GM19025 (cell line): Measurements from ENCODE around the gene LTK.
"Not testable (repeated sequence)": the region's sequence is repeated elsewhere in the genome, so short reads cannot be mapped to it uniquely, and the experiment has no call there.

ENCODE experiments used
- ATAC-seq: cut with Tn5 transposase; IDR thresholded peaks from one replicate; pipeline ENCODE4 v1.9.1; 2021; ENCODE audit warnings: mild to moderate bottlenecking, low read depth, moderate library complexity; ENCODE audit not compliant: unreplicated experiment

Gene LTK

DNA sequence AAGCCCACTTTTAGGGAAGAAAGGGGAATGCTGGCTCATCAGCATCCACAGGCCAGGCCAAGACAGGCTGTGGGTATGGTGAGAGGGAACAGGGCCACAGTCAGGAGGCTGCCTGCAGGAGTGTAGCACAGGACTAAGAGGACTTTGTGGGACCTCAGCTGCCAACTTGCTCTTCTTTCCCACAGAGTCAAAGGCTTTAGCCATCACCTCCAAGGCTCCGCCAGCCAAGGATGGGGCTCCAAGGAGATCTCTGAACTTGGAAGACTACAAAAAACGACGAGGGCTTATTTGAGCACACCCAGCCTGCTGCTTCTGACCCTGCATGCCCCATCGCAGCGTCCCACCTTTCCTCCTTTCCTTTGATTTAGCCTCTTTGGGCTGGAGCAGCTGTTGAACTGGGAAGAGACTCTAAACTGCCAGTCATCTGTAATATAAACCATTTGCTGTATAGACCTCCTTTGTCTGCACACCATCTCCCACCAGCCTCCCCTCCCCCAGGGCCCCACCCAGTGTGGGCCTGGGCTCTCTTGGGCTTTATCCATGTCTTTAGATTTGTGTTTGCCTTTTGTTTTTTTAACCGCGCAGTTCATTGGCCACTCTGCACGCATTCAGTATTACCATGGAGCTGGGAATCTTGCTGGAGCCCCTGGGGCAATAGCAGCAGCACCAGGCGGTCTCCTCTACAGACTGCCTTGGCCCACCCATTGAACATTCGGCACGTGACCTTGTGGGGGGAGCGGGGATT, 33.1 kb downstream of the LTK start:
- ATAC-seq: no peak

DNA sequence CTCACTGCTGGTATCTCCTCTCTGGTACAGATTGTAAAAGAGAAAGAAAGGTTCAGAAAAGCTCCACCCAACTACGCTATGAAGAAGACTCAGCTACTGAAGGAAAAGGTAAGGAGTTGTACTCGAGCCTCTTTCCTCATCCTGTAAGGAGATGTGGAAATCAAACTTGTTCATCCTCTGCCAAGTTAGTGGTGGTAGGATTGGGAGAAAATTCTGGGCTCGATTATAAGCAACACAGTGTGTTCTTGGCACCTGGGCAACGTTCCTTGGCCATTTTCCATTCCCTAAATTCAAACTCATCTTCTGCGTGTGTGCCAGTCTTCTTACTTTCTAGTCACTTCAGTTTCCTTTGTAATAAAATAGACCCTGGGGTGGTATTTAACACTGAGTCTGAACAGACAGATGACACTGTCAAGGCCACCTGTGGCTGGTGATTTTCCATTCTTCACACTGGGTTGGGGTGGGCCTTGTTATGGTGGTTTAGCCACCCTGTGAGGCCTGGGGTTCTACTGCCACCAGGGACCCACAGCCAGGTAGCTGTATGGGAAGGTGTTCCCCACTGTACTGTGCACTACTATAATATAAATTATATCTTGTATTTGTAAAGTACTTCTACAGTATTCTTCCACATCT, 37.1 kb downstream of the LTK start:
- no peak for ATAC-seq

DNA sequence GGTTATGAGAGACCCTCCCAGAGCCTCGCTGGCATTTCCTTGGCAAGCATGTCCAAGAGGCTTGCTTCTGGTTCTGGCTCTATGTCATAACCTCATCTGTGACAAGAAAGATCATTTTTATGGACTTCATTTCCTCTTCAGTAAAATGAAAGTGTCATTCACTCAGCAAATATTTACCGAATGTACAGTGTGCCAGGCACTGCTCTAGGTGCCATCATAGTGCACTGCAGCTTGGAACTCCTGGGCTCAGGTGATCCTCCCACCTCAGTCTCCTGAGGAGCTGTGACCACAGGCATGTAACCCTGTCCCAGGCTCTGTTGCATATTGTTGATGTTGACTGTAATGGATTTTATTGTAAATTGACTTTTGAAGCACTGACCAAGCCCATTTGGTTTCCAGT, 38.7 kb downstream of the LTK start:
- ATAC-seq: no peak

DNA sequence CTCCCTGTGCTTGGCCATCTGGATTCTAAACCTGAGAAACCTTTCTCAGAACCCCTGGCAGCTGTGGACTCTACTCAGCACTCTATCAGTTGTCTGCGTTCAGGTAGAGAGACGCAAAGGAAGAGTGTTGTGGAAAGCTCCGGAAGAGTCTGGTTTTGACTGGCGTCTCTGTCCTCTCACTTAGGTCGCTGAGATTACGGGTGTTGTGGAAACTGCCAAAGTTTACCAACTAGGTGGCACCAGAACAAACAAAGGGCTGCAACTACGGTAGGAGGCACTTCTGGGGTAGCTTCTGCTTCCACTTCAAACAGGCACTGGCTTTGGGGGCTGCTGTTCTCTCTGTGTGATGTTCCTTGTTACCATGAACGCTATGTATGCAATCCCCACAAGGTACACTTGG, 39.2 kb downstream of the LTK start:
- no peak for ATAC-seq

DNA sequence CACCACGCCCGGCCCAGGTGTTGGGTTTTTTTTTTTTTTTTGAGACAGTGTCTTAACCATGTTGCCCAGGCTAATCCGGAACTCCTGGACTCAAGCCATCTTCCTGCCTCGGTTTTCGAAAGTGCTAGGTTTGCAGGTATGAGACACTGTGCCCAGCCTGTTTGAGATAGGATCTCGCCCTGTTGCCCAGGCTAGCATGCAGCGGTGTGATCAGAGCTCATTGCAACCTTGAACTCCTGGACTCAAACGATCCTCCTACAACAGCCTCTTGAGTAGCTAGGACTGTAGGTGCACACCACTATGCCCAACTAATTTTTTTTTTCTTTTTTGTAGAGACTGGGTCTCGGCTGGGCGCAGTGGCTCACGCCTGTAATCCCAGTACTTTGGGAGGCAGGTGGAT, 40.2 kb downstream of the LTK start:
- ATAC-seq: no peak

DNA sequence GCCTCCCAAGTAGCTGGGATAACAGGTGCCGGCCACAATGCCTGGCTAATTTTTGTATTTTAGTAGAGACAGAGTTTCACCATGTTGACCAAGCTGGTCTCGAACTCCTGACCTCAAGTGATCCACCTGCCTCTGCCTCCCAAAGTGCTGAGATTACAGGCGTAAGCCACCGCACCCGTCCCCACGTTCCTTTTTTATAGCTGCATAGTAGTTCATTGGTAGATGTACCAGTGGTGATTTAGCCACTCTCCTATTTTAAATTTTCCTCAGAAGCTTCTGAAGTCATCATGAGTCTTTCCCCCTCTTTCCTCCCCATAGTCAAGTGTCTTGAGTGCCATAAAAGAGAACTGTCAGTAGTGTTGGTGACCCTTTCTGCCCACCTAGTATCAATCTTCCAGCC, 44.0 kb downstream of the LTK start:
- ATAC-seq: not testable (repeated sequence)

DNA sequence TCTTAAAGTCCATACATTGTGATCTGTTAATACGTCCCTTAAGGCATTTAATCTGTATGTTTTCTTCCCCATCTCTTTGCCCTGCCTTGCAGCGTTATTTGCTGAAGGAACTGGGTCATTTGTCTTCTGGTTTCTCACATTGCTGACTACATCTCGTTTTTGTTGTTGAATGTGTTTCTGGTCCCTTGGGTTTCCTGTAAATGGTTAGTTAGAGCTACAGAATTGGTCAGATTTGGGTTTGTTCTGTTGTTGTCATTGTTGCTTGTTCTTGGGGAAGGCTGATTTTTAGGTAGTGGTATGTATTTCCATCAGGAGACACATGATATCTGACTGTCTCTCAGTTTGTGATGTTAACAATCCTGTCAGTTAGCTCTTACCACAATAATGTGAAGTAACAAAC, 46.9 kb downstream of the LTK start:
- no peak for ATAC-seq

DNA sequence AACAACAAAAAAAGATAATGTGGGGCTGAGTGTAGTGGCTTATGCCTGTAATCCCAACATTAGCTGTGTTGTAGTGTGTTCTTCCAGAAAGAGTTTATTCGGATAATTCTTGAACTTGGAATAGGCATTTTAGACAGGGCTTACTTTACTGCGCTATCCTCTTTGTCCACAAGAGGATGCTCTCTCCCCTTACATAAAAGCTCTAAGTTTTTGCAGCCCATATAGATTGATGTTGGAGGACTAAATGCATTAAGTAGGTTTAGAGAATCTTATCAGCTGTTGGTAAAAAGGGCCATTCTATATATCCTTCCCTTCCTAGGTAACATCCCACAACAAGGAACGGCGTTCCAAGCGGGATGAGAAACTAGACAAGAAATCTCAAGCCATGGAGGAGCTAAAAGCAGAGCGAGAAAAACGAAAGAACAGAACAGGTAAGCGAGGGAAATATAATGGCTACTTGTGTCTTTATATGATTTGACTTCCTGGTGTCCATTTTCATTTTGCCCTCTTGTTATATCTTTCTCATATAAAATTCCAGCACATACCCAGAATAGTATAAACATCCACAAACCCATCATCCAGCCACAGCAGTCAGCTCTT, 47.7 kb downstream of the LTK start:
- no peak for ATAC-seq

DNA sequence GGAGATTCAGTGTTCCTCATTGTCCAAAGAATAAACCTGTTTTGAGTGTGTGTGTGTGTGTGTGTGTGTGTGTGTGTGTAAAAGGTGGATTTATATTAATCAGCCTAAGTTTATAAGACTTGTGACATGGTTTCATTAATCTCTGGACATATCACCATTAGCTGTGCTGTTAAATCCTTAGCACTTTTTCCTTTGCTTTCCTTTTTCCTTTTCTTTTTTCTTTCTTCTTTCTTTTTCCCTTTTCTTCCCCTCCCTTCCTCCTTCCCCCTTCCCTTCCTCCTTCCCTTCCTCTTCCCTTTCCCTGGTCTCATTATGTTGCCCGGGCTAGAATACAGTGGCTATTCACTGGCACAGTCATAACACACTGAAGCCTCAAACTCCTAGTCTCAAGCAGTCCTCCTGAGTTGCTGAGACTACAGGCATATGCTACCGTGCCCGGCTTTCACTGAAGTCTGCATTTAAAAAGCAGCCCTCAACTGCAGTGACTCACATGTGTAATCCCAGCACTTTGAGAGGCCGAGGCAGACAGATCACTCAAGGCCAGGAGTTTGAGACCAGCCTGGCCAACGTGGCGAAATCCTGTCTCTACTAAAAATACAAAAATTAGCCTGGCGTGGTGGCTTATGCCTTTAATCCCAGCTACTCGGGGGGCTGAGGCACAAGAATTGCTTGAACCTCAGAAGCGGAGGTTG, 48.6 kb downstream of the LTK start:
- ATAC-seq: no peak

DNA sequence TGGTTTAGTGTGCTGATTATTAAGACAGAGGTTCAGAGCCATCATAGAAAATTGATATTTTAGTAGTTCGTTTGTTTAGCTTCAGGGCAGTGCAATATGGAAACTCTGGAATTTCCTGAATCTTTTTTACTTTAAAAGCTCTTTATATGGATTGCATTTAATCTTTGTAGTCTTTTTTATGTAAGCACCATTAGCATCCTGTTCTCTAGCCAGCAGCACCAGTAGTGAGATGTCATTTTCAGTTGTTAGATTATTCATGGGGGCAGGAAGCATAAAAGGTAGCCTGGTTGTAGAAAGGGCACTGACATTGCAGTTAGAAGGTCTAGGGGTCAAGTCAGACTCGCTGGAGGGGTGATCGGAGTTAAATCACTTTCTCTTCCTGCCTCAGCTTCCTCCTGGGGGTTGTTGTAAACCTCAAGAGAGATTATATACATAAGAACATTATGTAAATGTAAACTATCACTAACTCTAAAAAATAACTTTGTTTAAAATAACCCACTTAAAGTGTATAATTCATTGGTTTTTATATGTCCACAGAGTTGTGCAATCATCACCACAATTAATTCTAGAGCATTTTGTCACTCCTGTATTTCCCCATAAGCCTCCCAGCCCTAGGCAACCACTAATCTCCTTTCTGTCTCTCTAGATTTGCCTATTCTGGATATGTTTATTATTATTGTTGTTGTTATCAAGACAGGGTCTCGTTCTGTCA, 51.4 kb downstream of the LTK start:
- ATAC-seq: no peak
